ENCODE data around the gene PCBP3. TPM values are rescaled to one million over a fixed set of nuclear protein-coding genes. Genes with fewer than 3 reads are reported as not detected.

The PCBP3 gene
- total RNA-seq, 1 experiment from 2014 or later = not detected

- Histone ChIP-seq H3K36me3 (ENCODE audit: low read depth) (no peaks in the 10 kb centered on the region), H3K4me3 (no peak overlapping the region), H3F3A (ENCODE audit: insufficient read depth, low read depth) (peaks cover 3% of the 10 kb centered on the region; the same call in 1 of the 2 replicates), H3K4me2 (no peak overlapping the region), H3K9me3 (ENCODE audit: insufficient read depth, low read depth) (no peaks in the 10 kb centered on the region), H3K4me1 (replicated peaks; ENCODE audit: insufficient read depth) (peaks cover 15% of the 10 kb centered on the region), H4K20me1 (ENCODE audit: insufficient read depth) (no peaks in the 10 kb centered on the region), H3K9me2 (ENCODE audit: insufficient read depth) (no peaks in the 10 kb centered on the region), H2AFZ (no peak overlapping the region), H3K79me2 (ENCODE audit: low read depth) (no peaks in the 10 kb centered on the region), H3K27ac (no peak overlapping the region), H3K27me3 (ENCODE audit: insufficient read depth, low read depth) (no peaks in the 10 kb centered on the region)
- intact Hi-C loops (cut with micrococcal nuclease; ENCODE audit: unreplicated experiment) = no loop called here
- CTCF ChIA-PET = no interaction called here
- no peak for TF ChIP-seq EZH2 (IDR thresholded peaks at IDR 0.05; ENCODE audit: low read depth)
- TF ChIP-seq, protein P1, sequence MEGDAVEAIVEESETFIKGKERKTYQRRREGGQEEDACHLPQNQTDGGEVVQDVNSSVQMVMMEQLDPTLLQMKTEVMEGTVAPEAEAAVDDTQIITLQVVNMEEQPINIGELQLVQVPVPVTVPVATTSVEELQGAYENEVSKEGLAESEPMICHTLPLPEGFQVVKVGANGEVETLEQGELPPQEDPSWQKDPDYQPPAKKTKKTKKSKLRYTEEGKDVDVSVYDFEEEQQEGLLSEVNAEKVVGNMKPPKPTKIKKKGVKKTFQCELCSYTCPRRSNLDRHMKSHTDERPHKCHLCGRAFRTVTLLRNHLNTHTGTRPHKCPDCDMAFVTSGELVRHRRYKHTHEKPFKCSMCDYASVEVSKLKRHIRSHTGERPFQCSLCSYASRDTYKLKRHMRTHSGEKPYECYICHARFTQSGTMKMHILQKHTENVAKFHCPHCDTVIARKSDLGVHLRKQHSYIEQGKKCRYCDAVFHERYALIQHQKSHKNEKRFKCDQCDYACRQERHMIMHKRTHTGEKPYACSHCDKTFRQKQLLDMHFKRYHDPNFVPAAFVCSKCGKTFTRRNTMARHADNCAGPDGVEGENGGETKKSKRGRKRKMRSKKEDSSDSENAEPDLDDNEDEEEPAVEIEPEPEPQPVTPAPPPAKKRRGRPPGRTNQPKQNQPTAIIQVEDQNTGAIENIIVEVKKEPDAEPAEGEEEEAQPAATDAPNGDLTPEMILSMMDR (conservative IDR thresholded peaks at IDR 0.05) = no peak
- no TSS peak for BruUV-seq (replicated peaks)
- POLR2A ChIA-PET (ENCODE audit: unreplicated experiment) = no interaction called here
- no peak for DNase-seq
Observed at GRCh38 chr21:45888386-45889009, 245.0 kb downstream of the PCBP3 start.

DNA sequence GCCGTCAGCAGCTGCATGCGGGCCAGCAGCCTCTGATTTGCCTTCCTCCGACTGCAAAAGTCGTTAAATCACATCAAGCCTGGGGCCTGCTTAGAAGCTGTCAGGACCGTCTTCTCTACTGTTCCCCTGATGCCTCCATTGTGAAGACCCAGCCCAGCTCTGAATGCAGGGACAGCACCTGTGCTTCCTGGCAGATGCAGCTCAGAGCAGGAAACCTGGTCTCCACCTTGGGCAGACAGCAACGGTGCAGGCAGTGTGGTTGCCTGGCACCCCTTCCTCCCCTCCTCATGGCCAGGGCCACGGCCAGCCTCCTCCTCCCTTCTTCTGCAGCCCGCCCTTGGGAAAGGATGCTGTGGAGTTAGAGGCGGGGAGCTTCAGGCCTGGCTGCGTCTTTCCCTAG is 245.7 kb downstream of the PCBP3 start:
- DNase-seq = no peak
- intact Hi-C loops (cut with micrococcal nuclease; ENCODE audit: unreplicated experiment) = no loop called here
- Histone ChIP-seq H3K4me3 (no peak overlapping the region), H3K79me2 (ENCODE audit: low read depth) (no peaks in the 10 kb centered on the region), H2AFZ (no peak overlapping the region), H3K9me2 (ENCODE audit: insufficient read depth) (no peaks in the 10 kb centered on the region), H3K27me3 (ENCODE audit: insufficient read depth, low read depth) (no peaks in the 10 kb centered on the region), H3K4me1 (replicated peaks; ENCODE audit: insufficient read depth) (peaks cover 15% of the 10 kb centered on the region), H3K27ac (no peak overlapping the region), H3K36me3 (ENCODE audit: low read depth) (no peaks in the 10 kb centered on the region), H3K4me2 (no peak overlapping the region), H3F3A (ENCODE audit: insufficient read depth, low read depth) (peaks cover 3% of the 10 kb centered on the region; the same call in 1 of the 2 replicates), H4K20me1 (ENCODE audit: insufficient read depth) (no peaks in the 10 kb centered on the region), H3K9me3 (ENCODE audit: insufficient read depth, low read depth) (no peaks in the 10 kb centered on the region)
- TF ChIP-seq, protein P1 (conservative IDR thresholded peaks at IDR 0.05) = no peak
- no peak for TF ChIP-seq EZH2 (IDR thresholded peaks at IDR 0.05; ENCODE audit: low read depth)
- ChIA-PET CTCF (no interaction called here), POLR2A (ENCODE audit: unreplicated experiment) (no interaction called here)
- no TSS peak for BruUV-seq (replicated peaks)

- H3K9me2 ChIP-seq (ENCODE audit: insufficient read depth) = no peaks in the 10 kb centered on the region
- CTCF ChIA-PET = no interaction called here
- peaks cover 15% of the 10 kb centered on the region for H3K4me1 ChIP-seq (replicated peaks; ENCODE audit: insufficient read depth)
- no peaks in the 10 kb centered on the region for H3K9me3 ChIP-seq (ENCODE audit: insufficient read depth, low read depth)
- no peaks in the 10 kb centered on the region for H3K79me2 ChIP-seq (ENCODE audit: low read depth)
- H3K4me3 ChIP-seq = no peak overlapping the region
- intact Hi-C loops (cut with micrococcal nuclease; ENCODE audit: unreplicated experiment) = no loop called here
- TF ChIP-seq, protein P1 (conservative IDR thresholded peaks at IDR 0.05) = no peak
- no peak for TF ChIP-seq EZH2 (IDR thresholded peaks at IDR 0.05; ENCODE audit: low read depth)
- H3F3A ChIP-seq (ENCODE audit: insufficient read depth, low read depth) = peaks cover 3% of the 10 kb centered on the region; the same call in 1 of the 2 replicates
- DNase-seq = no peak
- H3K27me3 ChIP-seq (ENCODE audit: insufficient read depth, low read depth) = no peaks in the 10 kb centered on the region
- no peaks in the 10 kb centered on the region for H3K36me3 ChIP-seq (ENCODE audit: low read depth)
- POLR2A ChIA-PET (ENCODE audit: unreplicated experiment) = no interaction called here
- BruUV-seq (replicated peaks) = no TSS peak
- no peak overlapping the region for H3K4me2 ChIP-seq
- H3K27ac ChIP-seq = no peak overlapping the region
- H4K20me1 ChIP-seq (ENCODE audit: insufficient read depth) = no peaks in the 10 kb centered on the region
- no peak overlapping the region for H2AFZ ChIP-seq
Observed at GRCh38 chr21:45889961-45890360, 246.4 kb downstream of the PCBP3 start.
